Body of pancreas (tissue), 4 donors: ENCODE data around the gene TJP1.

Source experiments
- CTCF ChIP-seq, 7 experiments: fragments of 450-650 bp in 4 of 7; fragments of 200-600 bp in 3 of 7; sonication (generic) in 3 of 7; IDR thresholded peaks; one replicate each; pipeline ENCODE4 v1.5.1; 2016 to 2019; ENCODE audit warnings: antibody characterized with exemption in 7 of 7
- POLR2A ChIP-seq, 3 donors: fragments of 450-650 bp; IDR thresholded peaks; one replicate each; pipeline ENCODE4 v1.6.1; 2016; ENCODE audit warnings: antibody characterized with exemption in 3 of 3, mild to moderate bottlenecking in 2 of 3

GRCh38 chr15:29736012-29736743 is 86.1 kb downstream of the TJP1 start:
- no peak for TF ChIP-seq CTCF (IDR thresholded peaks at IDR 0.05)
- TF ChIP-seq POLR2A (IDR thresholded peaks at IDR 0.05), result no peak
